NCI-H2107 treated with DMSO at 0.1 percent for 48 hours (cell line): Measurements from ENCODE around the gene POM121L2.
A peak's percentile ranks its signal among the peaks of the same experiment; 100 is the strongest.

ENCODE experiments used
- DNase-seq: peaks from one replicate; lab custom pipeline; 2025; ENCODE audit not compliant: unreplicated experiment; lab: John Stamatoyannopoulos, UW

Gene POM121L2

GRCh38 chr6:27312146-27312949 is at the start of gene POM121L2:
POM121L2 (minus strand) TSS chr6:27312273; CDS start chr6:27312170, 103 bp downstream.
- peak; percentile 57 for DNase-seq

GRCh38 chr6:27359231-27359630 is 47.2 kb upstream of the POM121L2 start:
- no peak for DNase-seq

GRCh38 chr6:27358786-27359185 is 46.7 kb upstream of the POM121L2 start:
- DNase-seq = no peak

GRCh38 chr6:27352850-27353249 is 40.8 kb upstream of the POM121L2 start:
- no peak for DNase-seq

GRCh38 chr6:27334141-27334540 is 22.1 kb upstream of the POM121L2 start:
- DNase-seq = no peak

- DNase-seq = no peak
Measured at GRCh38 chr6:27333642-27334040, 21.6 kb upstream of the POM121L2 start.

GRCh38 chr6:27332692-27333641 is 20.9 kb upstream of the POM121L2 start:
- no peak for DNase-seq

- DNase-seq = no peak
Measured at GRCh38 chr6:27327023-27327738, 15.1 kb upstream of the POM121L2 start.

GRCh38 chr6:27321901-27322300 is 9.8 kb upstream of the POM121L2 start:
- DNase-seq = no peak

GRCh38 chr6:27321370-27321769 is 9.3 kb upstream of the POM121L2 start:
- no peak for DNase-seq

- DNase-seq = no peak
Measured at GRCh38 chr6:27318973-27319372, 6.9 kb upstream of the POM121L2 start.

- DNase-seq = no peak
Measured at GRCh38 chr6:27314046-27314445, 2.0 kb upstream of the POM121L2 start.

- DNase-seq = no peak
Measured at GRCh38 chr6:27312950-27313271, 838 bp upstream of the POM121L2 start.

GRCh38 chr6:27311806-27312145 is 297 bp downstream of the POM121L2 start:
- no peak for DNase-seq

- DNase-seq = no peak
Measured at GRCh38 chr6:27303613-27304272, 8.3 kb downstream of the POM121L2 start.

- no peak for DNase-seq
Measured at GRCh38 chr6:27297857-27298730, 14.0 kb downstream of the POM121L2 start.

GRCh38 chr6:27297484-27297856 is 14.6 kb downstream of the POM121L2 start:
- no peak for DNase-seq

GRCh38 chr6:27296106-27296783 is 15.8 kb downstream of the POM121L2 start:
- no peak for DNase-seq

GRCh38 chr6:27295301-27296079 is 16.6 kb downstream of the POM121L2 start:
- no peak for DNase-seq
